ENCODE results near the gene ALDOA.

Gene ALDOA

DNA sequence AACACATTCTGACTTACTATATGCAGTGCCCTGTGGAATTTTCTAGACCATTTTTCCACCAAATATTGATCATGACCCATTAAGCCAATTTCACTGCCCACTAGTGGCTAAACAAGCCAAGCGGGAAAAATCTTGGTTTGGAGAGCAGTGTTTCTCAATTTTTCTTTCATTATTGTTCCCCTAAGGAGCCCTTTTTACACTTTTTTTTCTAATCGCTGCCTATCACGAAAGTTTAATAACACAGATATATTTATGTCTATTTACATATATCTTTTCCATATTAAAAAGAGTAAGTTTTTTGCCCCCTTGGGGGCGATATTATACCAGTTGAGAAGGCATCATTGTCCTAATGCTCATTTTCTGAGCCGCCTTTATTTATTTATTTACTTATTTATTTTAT, 23.7 kb upstream of the ALDOA start:
- TF ChIP-seq, protein P1, sequence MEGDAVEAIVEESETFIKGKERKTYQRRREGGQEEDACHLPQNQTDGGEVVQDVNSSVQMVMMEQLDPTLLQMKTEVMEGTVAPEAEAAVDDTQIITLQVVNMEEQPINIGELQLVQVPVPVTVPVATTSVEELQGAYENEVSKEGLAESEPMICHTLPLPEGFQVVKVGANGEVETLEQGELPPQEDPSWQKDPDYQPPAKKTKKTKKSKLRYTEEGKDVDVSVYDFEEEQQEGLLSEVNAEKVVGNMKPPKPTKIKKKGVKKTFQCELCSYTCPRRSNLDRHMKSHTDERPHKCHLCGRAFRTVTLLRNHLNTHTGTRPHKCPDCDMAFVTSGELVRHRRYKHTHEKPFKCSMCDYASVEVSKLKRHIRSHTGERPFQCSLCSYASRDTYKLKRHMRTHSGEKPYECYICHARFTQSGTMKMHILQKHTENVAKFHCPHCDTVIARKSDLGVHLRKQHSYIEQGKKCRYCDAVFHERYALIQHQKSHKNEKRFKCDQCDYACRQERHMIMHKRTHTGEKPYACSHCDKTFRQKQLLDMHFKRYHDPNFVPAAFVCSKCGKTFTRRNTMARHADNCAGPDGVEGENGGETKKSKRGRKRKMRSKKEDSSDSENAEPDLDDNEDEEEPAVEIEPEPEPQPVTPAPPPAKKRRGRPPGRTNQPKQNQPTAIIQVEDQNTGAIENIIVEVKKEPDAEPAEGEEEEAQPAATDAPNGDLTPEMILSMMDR (IDR thresholded peaks at IDR 0.05; ENCODE audit: low read depth, low read length), result peak; percentile 23; the same call in 1 of the 2 replicates
- no peak overlapping the region for H3K4me3 ChIP-seq (ENCODE audit: low read depth, low read length)

DNA sequence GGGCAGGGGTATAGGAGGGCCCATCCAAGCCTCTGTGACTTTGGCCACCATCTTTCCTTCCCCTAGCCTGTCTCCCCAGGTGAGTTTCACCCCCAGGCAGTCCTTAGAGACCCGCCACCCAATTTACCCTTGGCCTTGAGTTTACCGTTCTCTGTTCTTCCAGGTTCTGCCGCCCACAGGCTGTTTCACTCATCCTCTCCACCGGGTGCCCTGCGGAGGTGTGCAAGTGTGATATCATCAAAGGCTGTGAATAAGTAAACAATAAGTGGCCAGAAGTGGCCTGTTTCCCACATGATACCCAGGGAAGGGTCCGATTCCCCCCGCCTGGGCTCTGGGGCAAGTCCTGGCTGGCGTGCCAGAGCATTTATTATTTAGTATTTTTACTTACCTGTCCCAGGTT, 19.4 kb upstream of the ALDOA start:
- H3K4me3 ChIP-seq (ENCODE audit: low read depth, low read length), result no peak overlapping the region
- TF ChIP-seq, protein P1 (IDR thresholded peaks at IDR 0.05; ENCODE audit: low read depth, low read length), result no peak

DNA sequence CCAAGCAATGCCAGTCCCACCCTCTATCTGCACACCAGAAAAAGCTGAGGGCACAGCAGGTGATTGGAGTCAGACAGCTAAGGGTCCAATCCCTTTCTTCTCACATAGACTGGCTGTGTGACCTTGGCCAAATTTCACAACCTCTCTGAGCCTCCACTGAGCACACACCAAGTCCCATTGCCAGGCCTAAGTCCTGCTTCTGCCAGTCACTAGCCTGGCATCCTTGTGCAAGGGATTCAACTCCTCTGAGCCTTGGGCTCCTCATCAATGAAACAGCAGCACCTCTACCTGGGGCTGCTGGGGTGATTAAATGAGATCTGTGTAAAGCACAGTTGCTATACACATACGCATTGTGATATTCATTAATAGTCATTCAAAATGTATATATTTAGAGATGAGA, 19.0 kb upstream of the ALDOA start:
- H3K4me3 ChIP-seq (ENCODE audit: low read depth, low read length), result no peak overlapping the region

DNA sequence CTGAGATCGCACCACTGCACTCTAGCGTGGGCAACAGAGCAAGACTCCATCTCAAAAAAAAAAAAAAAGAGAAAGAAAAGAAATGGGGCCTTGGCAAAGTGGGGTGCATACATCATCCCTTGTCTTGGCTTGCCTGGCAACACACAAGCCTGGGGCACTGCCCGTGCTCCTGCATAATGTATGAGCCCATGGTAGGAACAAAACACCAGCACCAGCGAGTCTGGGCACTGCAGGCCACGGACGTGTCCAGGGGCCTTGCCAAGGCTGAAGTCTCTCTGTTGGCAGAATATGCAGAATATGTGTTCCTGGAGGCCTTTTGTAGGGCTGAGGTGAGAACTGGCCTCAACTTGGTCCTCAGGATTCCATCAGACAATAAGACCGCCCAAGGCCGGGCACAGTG, 15.7 kb upstream of the ALDOA start:
- no peak overlapping the region for H3K4me3 ChIP-seq (ENCODE audit: low read depth, low read length)
- TF ChIP-seq, protein P1 (IDR thresholded peaks at IDR 0.05; ENCODE audit: low read depth, low read length), result no peak

More for the DNA sequence above, 19.0 kb upstream of the ALDOA start:
- TF ChIP-seq, protein P1 (IDR thresholded peaks at IDR 0.05; ENCODE audit: low read depth, low read length), result no peak

DNA sequence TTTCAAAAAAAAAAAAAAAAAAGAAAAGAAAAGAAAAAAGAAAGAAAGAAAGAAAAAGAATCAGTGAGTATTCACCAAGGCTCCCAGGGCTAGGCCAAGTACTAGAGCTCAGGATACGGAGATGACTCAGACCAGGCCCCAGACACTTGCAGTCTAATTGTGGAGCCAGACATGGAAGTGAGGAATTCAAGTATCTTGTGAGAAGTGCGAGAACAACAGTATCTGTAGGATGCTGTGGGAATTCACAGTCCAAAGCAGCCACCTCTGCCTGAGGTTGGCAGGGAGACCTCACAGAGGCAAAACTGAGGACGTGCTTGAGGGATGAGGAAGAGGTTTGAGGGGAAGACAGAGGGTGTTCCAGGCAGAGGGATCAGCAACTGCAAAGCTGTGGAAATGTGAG, 14.0 kb upstream of the ALDOA start:
- H3K4me3 ChIP-seq (ENCODE audit: low read depth, low read length), result no peak overlapping the region
- TF ChIP-seq, protein P1 (IDR thresholded peaks at IDR 0.05; ENCODE audit: low read depth, low read length), result no peak

DNA sequence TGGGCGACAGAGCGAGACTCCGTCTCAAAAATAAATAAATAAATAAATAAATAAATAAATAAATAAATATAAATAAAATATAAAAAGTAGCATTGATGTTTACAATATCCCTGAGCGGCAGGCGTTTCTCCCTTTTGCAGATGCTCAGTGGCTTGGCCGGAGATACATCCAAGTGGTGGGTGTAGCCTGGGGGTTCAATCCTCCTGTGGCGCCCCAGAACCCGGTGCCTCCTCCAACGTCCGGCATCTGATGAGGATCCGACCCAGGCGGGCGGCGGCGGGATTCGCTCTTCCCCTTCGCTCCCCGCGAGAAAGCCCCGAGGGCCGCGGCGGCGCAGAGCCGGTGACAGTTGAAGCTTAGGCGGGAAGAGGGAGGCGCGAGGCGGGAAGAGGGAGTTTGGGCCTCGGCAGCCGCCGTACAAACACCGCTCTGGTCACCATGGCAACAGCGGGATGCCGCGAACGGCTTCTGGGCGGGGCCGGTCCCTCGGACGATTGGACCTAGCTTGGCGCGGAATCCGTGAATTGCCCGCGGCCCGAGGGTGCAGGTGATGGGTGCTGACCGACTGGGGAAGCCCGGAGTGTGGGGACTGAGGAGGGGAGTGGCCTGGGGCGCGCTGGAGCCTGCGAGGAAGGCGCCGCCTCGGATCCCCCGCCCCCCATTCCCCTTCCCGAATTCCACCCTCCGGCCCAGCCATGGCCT, 12.7 kb upstream of the ALDOA start:
- TF ChIP-seq, protein P1 (IDR thresholded peaks at IDR 0.05; ENCODE audit: low read depth, low read length), result no peak

DNA sequence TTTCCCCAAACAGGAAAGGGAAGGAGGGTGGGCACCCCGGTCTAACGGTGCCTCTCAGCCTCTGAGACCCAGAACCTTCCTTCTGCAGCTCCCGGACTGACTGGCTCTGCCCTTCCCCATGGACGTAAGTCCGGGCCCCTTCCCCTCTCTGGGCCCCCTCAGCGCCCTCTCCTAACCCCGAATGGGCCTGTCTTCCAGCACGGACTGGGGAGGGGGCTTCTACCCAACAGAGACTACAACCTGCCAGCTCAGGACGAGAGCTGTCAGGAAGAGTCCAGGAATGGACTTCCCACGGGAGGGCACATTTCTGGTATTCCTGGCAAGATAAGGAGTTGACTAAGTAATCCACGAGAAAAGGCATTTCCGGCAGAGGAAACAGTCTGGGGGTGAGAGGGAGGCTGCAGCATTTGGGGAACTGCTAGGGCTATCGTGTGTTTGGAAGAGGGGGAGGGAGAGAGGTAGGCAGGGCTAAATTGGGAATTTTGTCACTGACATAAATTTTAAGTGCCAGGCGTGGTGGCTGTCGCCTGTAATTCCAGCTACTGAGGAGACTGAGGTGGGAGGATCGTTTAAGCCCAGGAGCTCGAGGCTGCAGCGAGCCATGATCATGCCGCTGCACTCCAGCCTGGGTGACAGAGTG, 12.1 kb upstream of the ALDOA start:
- peak overlapping the region; percentile 74 for H3K4me3 ChIP-seq (ENCODE audit: low read depth, low read length)

More for the DNA sequence above, 12.7 kb upstream of the ALDOA start:
- peak overlapping the region; percentile 74 for H3K4me3 ChIP-seq (ENCODE audit: low read depth, low read length)

More for the DNA sequence above, 12.1 kb upstream of the ALDOA start:
- TF ChIP-seq, protein P1 (IDR thresholded peaks at IDR 0.05; ENCODE audit: low read depth, low read length), result no peak
